GM18508 (cell line): ENCODE data around the gene AP2A1.

Experiments used
- ATAC-seq: cut with Tn5 transposase; IDR thresholded peaks from one replicate; pipeline ENCODE4 v1.9.1; 2021; ENCODE audit warnings: moderate number of reproducible peaks; ENCODE audit not compliant: insufficient read depth, unreplicated experiment

The AP2A1 gene

DNA sequence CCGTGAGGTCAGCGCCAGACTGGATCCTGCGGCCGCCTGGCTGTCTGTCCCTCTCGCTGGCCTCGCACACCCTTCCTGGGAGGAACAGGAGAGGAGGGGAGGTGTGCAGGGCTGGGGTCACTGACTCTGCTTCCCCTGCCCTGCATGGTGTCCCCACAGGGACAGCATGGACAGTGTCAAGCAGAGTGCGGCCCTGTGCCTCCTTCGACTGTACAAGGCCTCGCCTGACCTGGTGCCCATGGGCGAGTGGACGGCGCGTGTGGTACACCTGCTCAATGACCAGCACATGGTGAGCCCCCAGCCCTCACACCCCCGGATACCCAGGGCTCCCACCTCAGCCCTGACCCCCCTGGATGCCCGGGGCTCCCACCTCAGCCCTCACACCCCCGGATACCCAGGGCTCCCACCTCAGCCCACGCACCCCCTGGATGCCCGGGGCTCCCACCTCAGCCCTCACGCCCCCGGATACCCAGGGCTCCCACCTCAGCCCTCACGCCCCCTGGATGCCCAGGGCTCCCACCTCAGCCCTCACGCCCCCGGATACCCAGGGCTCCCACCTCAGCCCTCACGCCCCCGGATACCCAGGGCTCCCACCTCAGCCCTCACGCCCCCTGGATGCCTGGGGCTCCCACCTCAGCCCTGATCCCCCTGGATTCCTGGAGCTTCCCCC, 25.1 kb downstream of the AP2A1 start:
- ATAC-seq, result no peak

DNA sequence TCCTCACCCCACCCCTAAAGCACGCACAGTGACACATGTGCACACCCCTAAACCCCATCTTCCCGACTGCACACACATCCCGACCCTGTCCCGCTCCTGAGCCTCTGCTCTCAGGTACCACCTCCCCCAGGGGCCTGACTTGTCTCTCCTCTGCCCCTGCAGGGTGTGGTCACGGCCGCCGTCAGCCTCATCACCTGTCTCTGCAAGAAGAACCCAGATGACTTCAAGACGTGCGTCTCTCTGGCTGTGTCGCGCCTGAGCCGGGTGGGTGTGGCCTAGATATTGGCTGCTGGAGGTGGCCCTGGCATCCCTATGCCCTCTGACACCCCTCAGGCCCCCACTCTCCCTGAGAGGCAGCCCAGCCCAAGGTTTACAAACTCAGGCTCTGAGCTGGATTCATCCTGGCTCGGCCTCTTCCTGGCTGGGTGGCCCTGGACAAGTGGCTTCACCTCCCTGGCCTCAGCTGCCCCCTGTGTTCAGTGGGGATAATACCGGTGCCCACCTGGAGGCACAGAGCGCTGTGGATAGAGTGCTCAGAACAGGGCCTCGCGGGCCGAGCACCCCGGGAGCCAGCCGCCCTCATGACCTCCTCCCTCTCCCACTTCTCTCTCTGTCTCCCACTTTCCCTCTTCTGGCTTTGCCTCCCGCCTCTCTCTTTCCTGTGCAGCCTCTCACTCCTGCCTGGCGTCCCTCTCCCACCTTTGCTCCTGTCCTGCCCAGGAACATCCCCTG, 26.2 kb downstream of the AP2A1 start:
- ATAC-seq, result no peak

DNA sequence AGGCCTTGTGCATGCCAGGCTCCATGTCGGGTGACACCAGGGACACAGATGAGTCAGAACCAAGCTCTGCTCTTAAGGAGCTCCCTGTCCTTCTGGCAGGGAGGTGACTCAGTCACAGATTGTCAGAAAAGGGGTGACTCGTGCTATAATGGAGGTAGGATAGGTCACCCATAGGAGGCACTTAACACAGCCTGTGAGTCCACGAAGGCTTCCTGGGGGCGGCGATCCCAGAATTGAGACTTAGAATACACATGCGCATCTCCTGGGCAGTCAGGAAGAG, 26.7 kb downstream of the AP2A1 start:
- no peak for ATAC-seq

DNA sequence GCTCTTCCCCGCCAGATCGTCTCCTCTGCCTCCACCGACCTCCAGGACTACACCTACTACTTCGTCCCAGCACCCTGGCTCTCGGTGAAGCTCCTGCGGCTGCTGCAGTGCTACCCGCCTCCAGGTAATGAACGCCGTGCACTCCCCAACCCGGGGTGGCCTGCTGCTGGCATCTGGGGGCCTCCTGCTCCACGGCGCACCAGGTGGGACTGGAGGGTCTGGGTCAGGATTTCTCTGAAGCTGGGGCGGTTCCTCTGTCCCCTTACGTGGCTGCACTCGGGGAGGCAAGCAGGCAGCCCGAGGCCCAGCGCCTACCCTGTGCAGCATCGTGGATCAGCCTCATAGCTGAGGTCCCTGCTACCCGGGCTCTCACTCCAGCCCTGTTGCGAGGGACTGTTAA, 28.8 kb downstream of the AP2A1 start:
- no peak for ATAC-seq

DNA sequence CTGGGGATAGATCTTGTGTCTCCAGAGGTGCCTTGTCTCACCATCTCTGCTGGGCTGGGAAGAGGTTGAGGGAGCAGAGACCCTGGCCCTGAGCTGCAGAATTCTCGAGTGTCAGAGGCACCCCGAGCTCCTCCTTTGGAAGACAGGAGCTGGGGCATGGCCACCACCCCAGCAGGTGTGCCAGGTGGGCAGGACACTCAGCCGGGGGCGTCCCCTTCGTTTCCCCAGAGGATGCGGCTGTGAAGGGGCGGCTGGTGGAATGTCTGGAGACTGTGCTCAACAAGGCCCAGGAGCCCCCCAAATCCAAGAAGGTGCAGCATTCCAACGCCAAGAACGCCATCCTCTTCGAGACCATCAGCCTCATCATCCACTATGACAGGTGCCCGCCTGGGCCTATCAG, 31.8 kb downstream of the AP2A1 start:
- no peak for ATAC-seq

DNA sequence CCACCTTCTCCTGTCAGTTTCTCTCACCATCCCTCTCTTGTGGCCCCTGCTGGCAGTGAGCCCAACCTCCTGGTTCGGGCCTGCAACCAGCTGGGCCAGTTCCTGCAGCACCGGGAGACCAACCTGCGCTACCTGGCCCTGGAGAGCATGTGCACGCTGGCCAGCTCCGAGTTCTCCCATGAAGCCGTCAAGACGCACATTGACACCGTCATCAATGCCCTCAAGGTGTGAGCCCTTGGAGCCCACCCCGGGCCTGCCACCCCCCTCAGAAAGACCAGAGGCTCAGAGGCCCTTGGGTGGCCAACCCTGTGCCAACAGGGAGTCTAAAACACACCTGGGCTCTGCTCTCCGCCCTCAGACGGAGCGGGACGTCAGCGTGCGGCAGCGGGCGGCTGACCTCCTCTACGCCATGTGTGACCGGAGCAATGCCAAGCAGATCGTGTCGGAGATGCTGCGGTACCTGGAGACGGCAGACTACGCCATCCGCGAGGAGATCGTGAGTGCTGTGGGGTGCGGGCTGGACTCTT, 32.5 kb downstream of the AP2A1 start:
- no peak for ATAC-seq

DNA sequence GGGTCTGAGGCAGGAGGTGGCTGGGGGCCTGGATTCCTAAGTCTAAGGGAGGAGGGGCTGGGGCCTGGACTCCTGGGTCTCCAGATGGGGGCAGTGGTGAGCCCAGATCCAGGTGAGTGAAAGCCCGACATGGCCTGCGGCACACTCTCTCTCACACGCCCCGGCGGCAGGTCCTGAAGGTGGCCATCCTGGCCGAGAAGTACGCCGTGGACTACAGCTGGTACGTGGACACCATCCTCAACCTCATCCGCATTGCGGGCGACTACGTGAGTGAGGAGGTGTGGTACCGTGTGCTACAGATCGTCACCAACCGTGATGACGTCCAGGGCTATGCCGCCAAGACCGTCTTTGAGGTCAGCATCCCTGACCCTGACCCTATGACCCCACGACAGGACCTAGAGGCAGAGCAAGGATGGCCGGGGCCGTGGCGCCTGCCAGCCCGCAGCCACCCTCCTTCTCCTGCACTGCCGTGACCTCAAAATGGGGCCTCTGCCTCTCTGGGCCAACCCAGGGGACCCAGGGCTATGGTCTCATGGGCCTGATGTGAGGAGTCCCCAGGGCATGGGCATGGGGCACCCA, 33.1 kb downstream of the AP2A1 start:
- ATAC-seq, result no peak

DNA sequence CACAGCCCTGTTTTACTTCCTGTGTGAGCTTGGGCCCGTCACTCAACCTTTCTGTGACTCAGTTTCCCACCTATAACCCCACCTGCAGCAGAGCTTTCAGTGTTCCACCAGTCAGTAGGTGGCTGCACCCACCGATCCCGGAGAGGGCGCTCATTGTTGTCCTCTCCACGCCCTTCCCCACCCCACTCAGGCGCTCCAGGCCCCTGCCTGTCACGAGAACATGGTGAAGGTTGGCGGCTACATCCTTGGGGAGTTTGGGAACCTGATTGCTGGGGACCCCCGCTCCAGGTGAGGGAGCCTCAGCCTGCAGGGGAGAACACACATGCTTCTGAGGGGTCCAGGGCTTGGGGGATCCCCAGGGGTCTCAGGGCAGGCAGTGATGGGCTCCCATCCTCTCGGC, 34.0 kb downstream of the AP2A1 start:
- no peak for ATAC-seq

DNA sequence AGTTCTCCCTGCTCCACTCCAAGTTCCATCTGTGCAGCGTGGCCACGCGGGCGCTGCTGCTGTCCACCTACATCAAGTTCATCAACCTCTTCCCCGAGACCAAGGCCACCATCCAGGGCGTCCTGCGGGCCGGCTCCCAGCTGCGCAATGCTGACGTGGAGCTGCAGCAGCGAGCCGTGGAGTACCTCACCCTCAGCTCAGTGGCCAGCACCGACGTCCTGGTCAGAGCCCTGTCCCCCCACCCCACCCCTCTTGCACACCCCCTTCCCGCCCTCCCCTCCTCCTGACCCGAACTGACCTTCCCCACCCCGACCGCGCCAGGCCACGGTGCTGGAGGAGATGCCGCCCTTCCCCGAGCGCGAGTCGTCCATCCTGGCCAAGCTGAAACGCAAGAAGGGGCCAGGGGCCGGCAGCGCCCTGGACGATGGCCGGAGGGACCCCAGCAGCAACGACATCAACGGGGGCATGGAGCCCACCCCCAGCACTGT, 34.6 kb downstream of the AP2A1 start:
- ATAC-seq, result no peak

DNA sequence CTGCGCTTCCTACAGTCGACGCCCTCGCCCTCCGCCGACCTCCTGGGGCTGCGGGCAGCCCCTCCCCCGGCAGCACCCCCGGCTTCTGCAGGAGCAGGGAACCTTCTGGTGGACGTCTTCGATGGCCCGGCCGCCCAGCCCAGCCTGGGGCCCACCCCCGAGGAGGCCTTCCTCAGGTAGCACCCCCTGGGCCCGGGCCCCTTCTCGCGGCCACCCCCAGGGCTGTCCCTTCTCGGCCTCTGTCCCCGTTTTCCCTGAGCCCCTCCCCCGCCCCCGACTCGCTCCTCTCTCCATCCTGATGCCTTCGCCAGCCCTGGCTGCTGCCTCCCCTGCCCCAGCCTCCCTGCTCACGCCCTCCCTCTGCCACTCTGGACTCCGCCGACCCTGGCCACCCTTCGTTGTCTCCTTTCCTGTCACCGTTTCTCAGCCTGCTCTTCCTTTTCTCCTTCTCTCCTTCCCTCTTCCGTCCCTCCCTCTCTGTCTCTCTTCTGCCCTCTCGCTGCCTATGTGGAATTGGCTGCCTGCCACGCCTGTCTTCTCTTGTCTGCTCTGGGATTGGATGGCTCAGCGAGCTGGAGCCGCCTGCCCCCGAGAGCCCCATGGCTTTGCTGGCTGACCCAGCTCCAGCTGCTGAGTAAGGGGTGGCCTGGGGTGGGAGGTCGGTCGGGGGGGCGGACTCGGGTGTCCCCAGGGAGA, 35.3 kb downstream of the AP2A1 start:
- ATAC-seq, result no peak

DNA sequence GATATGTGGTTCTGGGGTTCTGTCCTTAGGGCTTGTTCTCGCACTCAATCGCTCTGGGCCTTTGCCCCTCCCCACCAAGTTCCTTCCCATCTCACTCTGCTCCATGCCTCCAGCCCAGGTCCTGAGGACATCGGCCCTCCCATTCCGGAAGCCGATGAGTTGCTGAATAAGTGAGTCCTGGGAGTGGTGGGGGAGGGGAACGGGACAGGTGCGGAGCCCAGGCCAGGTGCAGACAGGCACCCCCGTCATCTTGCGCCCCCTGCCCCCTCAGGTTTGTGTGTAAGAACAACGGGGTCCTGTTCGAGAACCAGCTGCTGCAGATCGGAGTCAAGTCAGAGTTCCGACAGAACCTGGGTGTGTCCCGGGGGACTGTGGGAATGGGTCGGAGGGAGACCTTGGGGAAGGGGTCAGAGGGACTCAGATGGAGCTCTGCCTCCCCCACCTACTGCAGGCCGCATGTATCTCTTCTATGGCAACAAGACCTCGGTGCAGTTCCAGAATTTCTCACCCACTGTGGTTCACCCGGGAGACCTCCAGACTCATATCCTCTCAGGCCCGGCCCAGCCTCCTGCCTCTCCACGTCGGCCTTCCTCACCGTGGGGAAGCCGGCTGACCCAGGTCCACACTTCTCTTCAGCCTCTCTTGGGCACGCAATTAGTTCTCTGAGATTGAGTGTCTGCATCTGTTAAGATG, 36.2 kb downstream of the AP2A1 start:
- ATAC-seq, result no peak

DNA sequence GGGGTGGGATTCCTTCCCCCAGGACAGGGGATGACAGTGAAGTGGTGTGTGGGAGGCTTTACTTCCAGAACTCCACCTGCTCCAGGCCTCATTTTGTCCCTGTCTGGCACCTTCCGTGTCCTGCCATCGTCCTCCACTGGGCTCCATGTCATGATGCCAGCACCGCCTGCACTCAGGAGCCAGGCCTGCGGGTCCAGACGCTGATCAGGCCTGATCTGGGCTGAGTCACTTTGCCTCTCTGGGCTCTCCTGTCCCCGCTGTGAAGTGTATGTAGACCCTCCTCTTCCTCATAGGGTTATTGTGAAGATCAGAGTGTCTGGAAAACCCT, 36.7 kb downstream of the AP2A1 start:
- no peak for ATAC-seq

DNA sequence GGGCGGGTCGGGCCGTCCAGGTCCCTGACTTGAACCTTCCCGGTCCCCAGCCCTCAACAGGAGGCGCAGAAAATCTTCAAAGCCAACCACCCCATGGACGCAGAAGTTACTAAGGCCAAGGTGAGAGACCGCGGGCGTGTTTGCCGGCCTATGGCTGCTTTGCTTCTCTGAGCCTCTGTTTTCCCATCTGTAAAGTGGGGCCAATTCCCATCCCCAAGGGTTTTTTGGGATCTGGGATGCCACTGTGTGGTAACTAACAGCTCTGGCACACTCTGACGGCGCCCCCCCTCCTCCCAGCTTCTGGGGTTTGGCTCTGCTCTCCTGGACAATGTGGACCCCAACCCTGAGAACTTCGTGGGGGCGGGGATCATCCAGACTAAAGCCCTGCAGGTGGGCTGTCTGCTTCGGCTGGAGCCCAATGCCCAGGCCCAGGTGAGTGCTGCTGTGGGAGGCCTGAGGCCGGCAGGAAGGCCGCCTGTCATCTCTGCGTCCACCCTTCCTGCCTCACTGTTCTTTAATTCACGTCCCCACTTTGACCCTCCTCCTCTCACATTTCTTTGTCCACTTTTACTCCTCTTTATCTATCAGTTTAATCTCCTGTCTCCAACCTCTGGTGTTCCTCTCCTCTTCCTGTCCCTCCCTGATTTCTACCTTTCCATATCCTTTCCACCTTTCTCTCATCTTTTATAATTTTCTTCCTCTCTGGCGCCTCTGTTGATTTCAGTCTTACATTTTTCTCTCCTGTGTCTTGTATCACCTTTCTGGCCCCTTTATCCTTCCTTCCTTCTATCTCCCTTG, 39.2 kb downstream of the AP2A1 start:
- ATAC-seq, result no peak

DNA sequence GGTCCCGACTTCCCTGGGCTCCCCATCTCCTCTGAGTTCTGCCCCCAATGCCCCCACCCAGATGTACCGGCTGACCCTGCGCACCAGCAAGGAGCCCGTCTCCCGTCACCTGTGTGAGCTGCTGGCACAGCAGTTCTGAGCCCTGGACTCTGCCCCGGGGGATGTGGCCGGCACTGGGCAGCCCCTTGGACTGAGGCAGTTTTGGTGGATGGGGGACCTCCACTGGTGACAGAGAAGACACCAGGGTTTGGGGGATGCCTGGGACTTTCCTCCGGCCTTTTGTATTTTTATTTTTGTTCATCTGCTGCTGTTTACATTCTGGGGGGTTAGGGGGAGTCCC, 39.8 kb downstream of the AP2A1 start:
- no peak for ATAC-seq

DNA sequence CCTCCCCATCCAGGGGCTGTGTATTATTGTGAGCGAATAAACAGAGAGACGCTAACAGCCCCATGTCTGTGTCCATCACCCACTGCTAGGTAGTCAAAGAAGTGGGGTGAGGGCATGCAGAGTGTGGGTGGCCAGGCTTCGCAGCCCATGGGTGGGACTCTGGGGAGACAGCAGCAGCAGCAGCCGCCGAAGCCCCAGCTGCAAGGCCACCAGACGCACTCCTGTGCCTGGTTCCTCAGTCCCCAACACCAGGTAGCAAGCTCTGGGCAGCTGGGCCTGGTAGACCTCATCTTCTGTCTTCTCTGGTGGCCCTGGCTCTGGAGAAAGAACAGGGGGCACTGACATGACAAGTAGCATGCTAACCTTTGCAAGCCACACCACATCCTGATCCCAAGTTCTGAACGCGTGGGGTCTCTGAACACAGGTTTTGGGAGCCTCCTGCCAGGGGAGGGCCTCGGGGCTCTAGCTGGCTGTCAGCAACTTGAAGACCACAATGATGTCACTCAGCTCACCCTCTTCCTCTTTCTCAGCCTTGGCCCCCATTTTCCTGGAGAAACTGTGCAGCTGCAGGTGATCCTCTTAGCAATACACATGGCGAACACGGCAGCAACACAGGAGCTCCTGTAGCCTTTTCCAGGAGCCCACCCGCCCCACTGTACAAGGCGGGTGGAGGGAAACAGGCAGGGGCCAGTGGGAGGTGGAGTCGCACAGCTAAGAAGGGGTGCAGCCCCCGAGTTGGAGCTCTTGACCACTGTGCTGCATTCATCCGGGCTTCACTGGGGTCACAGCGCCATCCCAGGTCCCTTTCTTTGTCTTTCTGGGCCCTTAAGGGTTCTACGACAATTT, 40.5 kb downstream of the AP2A1 start:
- no peak for ATAC-seq

DNA sequence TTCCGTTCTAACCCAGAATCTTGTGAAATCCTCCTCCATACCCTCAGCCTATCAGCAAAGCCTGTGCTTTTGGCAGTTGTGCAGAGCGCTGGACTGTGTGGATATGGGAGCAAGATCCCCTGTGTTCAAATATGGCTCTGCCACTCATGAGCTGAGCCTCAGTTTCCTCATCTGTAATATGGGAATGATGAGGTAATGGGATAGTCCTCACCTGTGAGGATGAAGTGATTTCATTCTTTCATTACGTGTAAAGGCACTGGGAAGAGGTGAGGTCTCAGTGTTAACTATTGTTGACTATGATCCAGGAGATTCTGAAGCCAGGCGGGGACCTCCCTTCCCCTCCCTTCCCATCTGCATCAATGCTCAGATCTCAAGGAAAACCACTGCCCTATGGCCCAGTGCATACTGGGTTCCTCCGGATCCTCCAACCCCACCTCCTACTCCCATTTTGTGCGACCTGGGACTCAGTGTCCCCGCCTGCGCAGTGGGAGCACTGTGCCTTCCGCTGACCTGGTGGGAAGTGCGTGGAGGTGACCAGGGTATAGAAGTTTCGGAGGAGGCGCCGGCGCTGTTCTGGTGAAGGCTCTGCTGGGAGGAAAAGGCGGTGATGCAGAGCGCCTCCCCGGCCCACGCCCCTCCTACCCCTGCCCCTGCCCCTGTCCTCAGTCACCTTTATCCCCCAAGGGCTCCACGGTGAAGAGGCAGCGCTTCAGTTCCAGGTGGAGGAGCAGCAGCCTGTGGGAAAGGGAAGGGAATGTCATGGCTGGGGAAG, 41.3 kb downstream of the AP2A1 start:
- no peak for ATAC-seq

DNA sequence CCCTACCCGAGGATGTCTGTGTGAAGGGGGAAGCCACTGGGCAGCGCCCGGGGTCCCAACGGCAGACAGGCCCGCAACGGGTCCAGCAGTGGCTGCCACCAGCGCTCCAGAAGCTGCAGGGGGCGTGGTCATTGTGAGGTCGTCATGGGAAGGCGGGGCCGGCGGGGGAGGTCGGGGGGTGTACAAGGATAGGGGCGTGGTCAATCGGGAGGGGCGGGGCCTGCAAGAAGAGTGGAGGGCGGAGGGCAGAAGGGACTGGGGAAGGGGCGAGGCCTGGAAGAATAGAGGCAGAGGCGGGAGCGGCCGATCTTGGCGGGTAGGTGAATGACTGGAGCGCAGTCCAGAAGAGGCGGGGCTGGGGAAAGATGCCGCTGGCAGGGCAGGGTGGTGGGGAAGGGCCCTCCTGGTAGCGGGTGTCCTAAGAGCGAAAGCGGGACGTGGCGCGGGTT, 41.9 kb downstream of the AP2A1 start:
- ATAC-seq, result no peak
